A673 (cell line): ENCODE measurements around the gene ANO7. TPM values are rescaled to one million over a fixed set of nuclear protein-coding genes. Genes with fewer than 3 reads are reported as not detected.

Source experiments
- BruUV-seq: library from RNA; stranded (reverse); fragments of 400-500 nt; replicated peaks from 2 replicates; lab custom pipeline; 2021; lab: Mats Ljungman, UMichigan
- CTCF ChIA-PET: fragments of 300-600 bp; sonication (Branson Sonifier 250); formaldehyde crosslinking; loops from one replicate; lab custom pipeline; 2022; ENCODE audit warnings: antibody characterized with exemption; lab: Charles Lee
- POLR2A ChIA-PET: fragments of 300-600 bp; sonication (Branson Sonifier 250); formaldehyde crosslinking; loops from one replicate; lab custom pipeline; 2022; ENCODE audit warnings: antibody characterized with exemption; ENCODE audit not compliant: low non-redundant PET; lab: Charles Lee
- DNase-seq: peaks from one replicate; pipeline ENCODE4 v3.0.0-alpha.2; 2015; ENCODE audit warnings: low spot score
- H3K27ac ChIP-seq: fragments of 200-600 bp; sonication (generic); 2 replicates; pipeline ENCODE4 v1.5.1; 2016; ENCODE audit warnings: mixed run types, low read depth, mild to moderate bottlenecking, mixed read lengths, antibody characterized with exemption, low read length; ENCODE audit not compliant: poor library complexity, severe bottlenecking
- H3K27me3 ChIP-seq: fragments of 200-600 bp; sonication (generic); replicated peaks from 2 replicates; pipeline ENCODE4 v1.6.1; 2017; ENCODE audit warnings: mixed run types, low read depth, mild to moderate bottlenecking, mixed read lengths, antibody characterized with exemption, low read length; ENCODE audit not compliant: insufficient read depth, poor library complexity
- H3K36me3 ChIP-seq: fragments of 200-600 bp; sonication (generic); 2 replicates; pipeline ENCODE4 v1.6.1; 2016; ENCODE audit warnings: mixed run types, mild to moderate bottlenecking, mixed read lengths, antibody characterized with exemption, low read length; ENCODE audit not compliant: insufficient read depth, poor library complexity, severe bottlenecking
- H3K4me1 ChIP-seq: fragments of 200-600 bp; sonication (generic); 2 replicates; pipeline ENCODE4 v1.6.1; 2017; ENCODE audit warnings: mixed run types, mild to moderate bottlenecking, mixed read lengths, antibody characterized with exemption, low read length; ENCODE audit not compliant: insufficient read depth, poor library complexity, severe bottlenecking
- H3K4me3 ChIP-seq: fragments of 200-600 bp; sonication (generic); 2 replicates; pipeline ENCODE4 v1.5.1; 2016; ENCODE audit warnings: low read depth, mixed run types, mild to moderate bottlenecking, mixed read lengths, low read length; ENCODE audit not compliant: poor library complexity, severe bottlenecking
- H3K9me3 ChIP-seq: fragments of 200-600 bp; sonication (generic); 2 replicates; pipeline ENCODE4 v1.6.1; 2016; ENCODE audit warnings: mixed run types, low read depth, mild to moderate bottlenecking, mixed read lengths, antibody characterized with exemption, low read length; ENCODE audit not compliant: poor library complexity, severe bottlenecking
- EZH2 ChIP-seq: fragments of 200-600 bp; sonication (generic); IDR thresholded peaks from 2 replicates; pipeline ENCODE4 v1.6.1; 2017; ENCODE audit warnings: borderline replicate concordance, low read depth, mild to moderate bottlenecking, mixed read lengths, antibody characterized with exemption, low read length; ENCODE audit not compliant: poor library complexity, severe bottlenecking
- intact Hi-C: fragments of 100-400 bp; cut with micrococcal nuclease; formaldehyde crosslinking; loops from one replicate; pipeline ENCODE4 v1.10.0; 2022; ENCODE audit not compliant: unreplicated experiment
- total RNA-seq: library from RNA; stranded (reverse); gene quantifications from 2 replicates; pipeline ENCODE4 v1.2.3, GENCODE V29; 2021
- TF ChIP-seq, protein P1 (sequence below): fragments of 300-800, 200-600 bp; sonication (generic); conservative IDR thresholded peaks from 2 replicates; pipeline ENCODE4 v1.5.1; 2017; ENCODE audit warnings: low read depth, mild to moderate bottlenecking, antibody characterized with exemption, low read length, moderate library complexity, mixed read lengths

The ANO7 gene
- total RNA-seq, 1 experiment from 2014 or later = 0.45 TPM

DNA sequence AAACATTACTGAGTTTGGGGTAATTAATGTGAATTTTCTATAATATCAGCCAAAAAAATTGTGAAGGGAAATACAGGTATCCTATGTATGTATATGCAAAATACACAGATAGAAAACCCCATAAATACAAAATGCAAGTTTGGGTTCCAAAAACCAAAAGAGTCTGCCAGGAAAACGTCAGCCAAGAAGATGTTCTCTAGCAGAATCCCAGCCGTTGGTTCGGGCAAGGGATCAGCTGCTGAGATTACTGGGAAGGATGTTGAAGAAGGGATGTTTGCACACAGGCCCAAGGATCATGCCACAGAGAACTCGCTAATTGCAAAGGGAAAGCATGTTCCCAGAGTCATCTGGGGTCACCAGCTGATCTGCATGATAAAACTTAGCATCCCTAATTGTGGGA is 9.5 kb upstream of the ANO7 start:
- Histone ChIP-seq H3K4me3 (no peak overlapping the region), H3K4me1 (no peaks in the 10 kb centered on the region), H3K27me3 (no peaks in the 10 kb centered on the region), H3K27ac (no peak overlapping the region), H3K9me3 (no peaks in the 10 kb centered on the region), H3K36me3 (no peaks in the 10 kb centered on the region)
- no peak for DNase-seq
- intact Hi-C loops = no loop called here
- ChIA-PET CTCF (no interaction called here), POLR2A (no interaction called here)
- BruUV-seq = no TSS peak
- no peak for TF ChIP-seq EZH2
- TF ChIP-seq, protein P1, sequence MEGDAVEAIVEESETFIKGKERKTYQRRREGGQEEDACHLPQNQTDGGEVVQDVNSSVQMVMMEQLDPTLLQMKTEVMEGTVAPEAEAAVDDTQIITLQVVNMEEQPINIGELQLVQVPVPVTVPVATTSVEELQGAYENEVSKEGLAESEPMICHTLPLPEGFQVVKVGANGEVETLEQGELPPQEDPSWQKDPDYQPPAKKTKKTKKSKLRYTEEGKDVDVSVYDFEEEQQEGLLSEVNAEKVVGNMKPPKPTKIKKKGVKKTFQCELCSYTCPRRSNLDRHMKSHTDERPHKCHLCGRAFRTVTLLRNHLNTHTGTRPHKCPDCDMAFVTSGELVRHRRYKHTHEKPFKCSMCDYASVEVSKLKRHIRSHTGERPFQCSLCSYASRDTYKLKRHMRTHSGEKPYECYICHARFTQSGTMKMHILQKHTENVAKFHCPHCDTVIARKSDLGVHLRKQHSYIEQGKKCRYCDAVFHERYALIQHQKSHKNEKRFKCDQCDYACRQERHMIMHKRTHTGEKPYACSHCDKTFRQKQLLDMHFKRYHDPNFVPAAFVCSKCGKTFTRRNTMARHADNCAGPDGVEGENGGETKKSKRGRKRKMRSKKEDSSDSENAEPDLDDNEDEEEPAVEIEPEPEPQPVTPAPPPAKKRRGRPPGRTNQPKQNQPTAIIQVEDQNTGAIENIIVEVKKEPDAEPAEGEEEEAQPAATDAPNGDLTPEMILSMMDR = no peak

DNA sequence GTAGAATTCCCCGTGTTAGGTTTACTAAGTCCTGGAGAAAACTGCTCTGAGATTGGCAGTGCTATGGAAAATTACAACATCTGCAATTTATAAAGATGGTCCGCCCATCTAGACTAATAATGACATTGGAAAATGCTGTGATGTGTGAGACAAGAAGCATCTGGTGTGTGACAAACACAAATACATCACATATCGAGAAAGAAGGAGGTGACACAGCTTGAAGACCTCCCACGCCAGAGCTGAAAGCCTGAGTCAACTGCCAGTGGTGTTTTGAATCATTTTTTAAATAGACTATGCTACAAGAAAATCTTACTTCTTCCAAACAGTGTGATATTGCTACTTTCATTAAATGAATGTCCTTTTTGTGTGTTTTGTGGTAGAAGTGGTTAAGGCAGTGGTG is 8.6 kb upstream of the ANO7 start:
- H3K36me3 ChIP-seq = no peaks in the 10 kb centered on the region
- DNase-seq = no peak
- H3K27me3 ChIP-seq = no peaks in the 10 kb centered on the region
- ChIA-PET CTCF (no interaction called here), POLR2A (no interaction called here)
- no TSS peak for BruUV-seq
- no peak overlapping the region for H3K4me3 ChIP-seq
- H3K4me1 ChIP-seq = no peaks in the 10 kb centered on the region
- H3K9me3 ChIP-seq = no peaks in the 10 kb centered on the region
- H3K27ac ChIP-seq = no peak overlapping the region
- intact Hi-C loops = no loop called here
- no peak for TF ChIP-seq EZH2
- TF ChIP-seq, protein P1 = no peak

DNA sequence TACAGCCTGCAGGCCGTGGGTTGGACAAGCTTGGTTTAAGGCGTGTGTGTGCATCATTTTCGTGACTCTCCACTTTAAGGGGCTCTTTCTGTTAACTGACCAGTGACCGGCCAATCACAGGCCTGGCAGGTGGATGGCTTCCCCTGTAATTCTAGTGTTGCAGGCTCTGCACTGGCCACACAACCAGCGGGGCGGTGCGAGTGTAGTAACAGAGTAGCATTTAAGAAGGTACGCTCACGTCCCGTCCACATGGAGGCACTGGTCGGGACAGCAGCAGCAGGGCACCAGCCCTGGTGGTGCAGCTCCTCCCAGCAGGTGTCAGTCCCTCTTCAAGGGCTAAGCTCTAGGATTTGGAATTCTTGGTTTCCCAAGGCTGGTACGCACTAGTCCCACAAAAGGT is 8.0 kb upstream of the ANO7 start:
- H3K9me3 ChIP-seq = no peaks in the 10 kb centered on the region
- intact Hi-C loops = no loop called here
- no TSS peak for BruUV-seq
- H3K4me3 ChIP-seq = no peak overlapping the region
- TF ChIP-seq, protein P1 = no peak
- TF ChIP-seq EZH2 = no peak
- ChIA-PET POLR2A (no interaction called here), CTCF (no interaction called here)
- no peaks in the 10 kb centered on the region for H3K4me1 ChIP-seq
- no peaks in the 10 kb centered on the region for H3K27me3 ChIP-seq
- no peak for DNase-seq
- no peaks in the 10 kb centered on the region for H3K36me3 ChIP-seq
- no peak overlapping the region for H3K27ac ChIP-seq
